ENCODE measurements around the gene EGFL6.
"Not testable (repeated sequence)": the region's sequence is repeated elsewhere in the genome, so short reads cannot be mapped to it uniquely, and the experiment has no call there.

The EGFL6 gene

DNA sequence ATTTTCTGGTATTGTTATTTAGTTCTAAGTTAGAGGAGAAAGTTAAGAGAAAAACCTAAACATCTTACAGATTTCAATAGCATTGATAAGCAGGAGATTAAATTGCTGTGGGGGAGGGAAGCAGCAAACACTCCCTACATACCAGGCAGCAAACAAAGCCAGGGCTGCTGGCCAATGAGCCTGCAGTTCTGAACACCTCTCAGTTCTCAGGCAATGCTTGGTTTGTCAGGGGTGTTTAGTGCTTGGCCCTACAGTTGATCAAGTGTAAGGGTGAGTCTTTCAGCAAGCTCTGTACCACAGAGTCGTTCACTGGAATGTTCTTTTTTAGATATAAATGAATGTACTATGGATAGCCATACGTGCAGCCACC, 38.6 kb downstream of the EGFL6 start:
- ATAC-seq (ENCODE audit: low read depth), result no peak
- DNase-seq (ENCODE audit: low spot score), result no peak
- H3K27me3 ChIP-seq (ENCODE audit: insufficient read depth, poor library complexity, severe bottlenecking), result no peaks in the 10 kb centered on the region

DNA sequence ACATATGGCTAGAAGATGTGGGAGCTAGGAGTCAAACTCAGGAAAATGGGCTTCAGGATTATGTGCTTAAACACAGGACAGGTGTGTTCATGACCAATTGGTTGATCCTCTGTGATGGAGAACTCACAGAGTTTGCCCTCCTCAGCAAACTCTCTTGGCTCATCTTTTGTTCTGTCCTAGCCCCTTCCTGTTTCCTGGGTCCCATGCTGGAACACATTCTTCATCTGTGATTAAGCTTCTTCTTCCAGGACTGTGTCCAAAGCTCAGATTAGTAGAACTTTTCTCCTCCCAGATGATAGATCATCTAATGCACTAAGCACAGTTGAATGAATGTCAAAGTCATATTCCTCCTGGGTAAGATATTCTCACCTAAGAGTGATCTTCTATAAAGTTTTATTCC, 44.8 kb downstream of the EGFL6 start:
- ATAC-seq (ENCODE audit: low read depth) (no peak), DNase-seq (ENCODE audit: low spot score) (no peak)
- no peaks in the 10 kb centered on the region for H3K4me1 ChIP-seq (ENCODE audit: insufficient read depth, poor library complexity, severe bottlenecking)
- TF ChIP-seq, protein P1, sequence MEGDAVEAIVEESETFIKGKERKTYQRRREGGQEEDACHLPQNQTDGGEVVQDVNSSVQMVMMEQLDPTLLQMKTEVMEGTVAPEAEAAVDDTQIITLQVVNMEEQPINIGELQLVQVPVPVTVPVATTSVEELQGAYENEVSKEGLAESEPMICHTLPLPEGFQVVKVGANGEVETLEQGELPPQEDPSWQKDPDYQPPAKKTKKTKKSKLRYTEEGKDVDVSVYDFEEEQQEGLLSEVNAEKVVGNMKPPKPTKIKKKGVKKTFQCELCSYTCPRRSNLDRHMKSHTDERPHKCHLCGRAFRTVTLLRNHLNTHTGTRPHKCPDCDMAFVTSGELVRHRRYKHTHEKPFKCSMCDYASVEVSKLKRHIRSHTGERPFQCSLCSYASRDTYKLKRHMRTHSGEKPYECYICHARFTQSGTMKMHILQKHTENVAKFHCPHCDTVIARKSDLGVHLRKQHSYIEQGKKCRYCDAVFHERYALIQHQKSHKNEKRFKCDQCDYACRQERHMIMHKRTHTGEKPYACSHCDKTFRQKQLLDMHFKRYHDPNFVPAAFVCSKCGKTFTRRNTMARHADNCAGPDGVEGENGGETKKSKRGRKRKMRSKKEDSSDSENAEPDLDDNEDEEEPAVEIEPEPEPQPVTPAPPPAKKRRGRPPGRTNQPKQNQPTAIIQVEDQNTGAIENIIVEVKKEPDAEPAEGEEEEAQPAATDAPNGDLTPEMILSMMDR (IDR thresholded peaks at IDR 0.05; ENCODE audit: poor library complexity, severe bottlenecking), result no peak
- H3K9me3 ChIP-seq (ENCODE audit: severe bottlenecking), result no peaks in the 10 kb centered on the region
- no peaks in the 10 kb centered on the region for H3K36me3 ChIP-seq (ENCODE audit: low read depth)
- no peak overlapping the region for H3K27ac ChIP-seq (ENCODE audit: poor library complexity, severe bottlenecking)
- H3K4me3 ChIP-seq (ENCODE audit: severe bottlenecking), result no peak overlapping the region
- H3K27me3 ChIP-seq (ENCODE audit: insufficient read depth, poor library complexity, severe bottlenecking), result no peaks in the 10 kb centered on the region

More for the DNA sequence above, 38.6 kb downstream of the EGFL6 start:
- Histone ChIP-seq H3K4me3 (ENCODE audit: severe bottlenecking) (no peak overlapping the region), H3K27ac (ENCODE audit: poor library complexity, severe bottlenecking) (no peak overlapping the region), H3K4me1 (ENCODE audit: insufficient read depth, poor library complexity, severe bottlenecking) (no peaks in the 10 kb centered on the region), H3K9me3 (ENCODE audit: severe bottlenecking) (no peaks in the 10 kb centered on the region), H3K36me3 (ENCODE audit: low read depth) (no peaks in the 10 kb centered on the region)
- TF ChIP-seq, protein P1 (IDR thresholded peaks at IDR 0.05; ENCODE audit: poor library complexity, severe bottlenecking), result no peak

DNA sequence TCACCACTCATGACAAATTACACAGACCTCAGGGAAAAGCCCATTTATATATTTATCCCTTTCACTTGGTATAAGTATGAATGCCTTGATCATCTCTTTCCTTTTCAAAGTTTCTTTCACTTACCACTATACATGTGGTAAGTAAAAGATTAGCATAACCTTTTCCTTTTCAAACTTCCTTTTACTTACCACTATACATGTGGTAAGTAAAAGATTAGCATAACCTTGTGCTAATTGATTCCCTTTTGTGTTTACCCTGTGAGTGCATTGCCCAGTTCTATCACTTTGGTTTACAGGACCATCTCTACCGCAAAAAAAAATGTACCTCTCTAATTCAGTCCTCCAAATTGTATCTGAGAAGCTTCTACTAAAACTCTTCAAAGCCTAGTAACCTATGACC, 50.8 kb downstream of the EGFL6 start:
- Histone ChIP-seq H3K27ac (ENCODE audit: poor library complexity, severe bottlenecking) (no peak overlapping the region), H3K4me1 (ENCODE audit: insufficient read depth, poor library complexity, severe bottlenecking) (no peaks in the 10 kb centered on the region)
- ATAC-seq (ENCODE audit: low read depth), result no peak

DNA sequence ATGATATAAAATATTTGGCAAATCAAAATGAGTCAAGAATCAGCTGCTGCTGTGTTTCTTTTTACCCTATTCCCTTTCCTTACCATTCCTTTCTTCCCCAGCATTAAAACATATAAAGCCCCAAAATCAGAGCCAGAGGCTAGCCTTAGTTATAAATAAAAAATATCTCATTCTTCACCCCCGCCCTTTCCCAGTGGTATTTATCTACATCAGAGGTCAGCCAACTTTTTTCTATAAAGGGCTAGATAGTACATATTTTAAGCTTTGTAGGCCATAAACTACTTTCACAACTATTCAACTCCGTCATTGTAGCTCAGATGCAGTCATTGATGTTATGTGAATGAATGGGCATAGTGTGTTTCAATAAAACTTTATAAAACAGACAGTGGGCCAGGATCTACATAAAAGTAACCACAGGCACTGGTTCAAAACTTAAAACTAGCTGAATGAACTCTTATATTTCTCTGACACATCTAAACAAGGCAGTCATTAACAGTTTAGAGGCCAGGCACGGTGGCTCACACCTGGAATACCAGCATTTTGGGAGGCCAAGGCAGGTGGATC, 53.1 kb downstream of the EGFL6 start:
- Histone ChIP-seq H3K27me3 (ENCODE audit: insufficient read depth, poor library complexity, severe bottlenecking) (no peaks in the 10 kb centered on the region), H3K4me3 (ENCODE audit: severe bottlenecking) (no peak overlapping the region)
- no peak for ATAC-seq (ENCODE audit: low read depth)

More for the DNA sequence above, 50.8 kb downstream of the EGFL6 start:
- Histone ChIP-seq H3K27me3 (ENCODE audit: insufficient read depth, poor library complexity, severe bottlenecking) (no peaks in the 10 kb centered on the region), H3K36me3 (ENCODE audit: low read depth) (no peaks in the 10 kb centered on the region), H3K9me3 (ENCODE audit: severe bottlenecking) (no peaks in the 10 kb centered on the region), H3K4me3 (ENCODE audit: severe bottlenecking) (no peak overlapping the region)
- no peak for DNase-seq (ENCODE audit: low spot score)
- TF ChIP-seq, protein P1 (IDR thresholded peaks at IDR 0.05; ENCODE audit: poor library complexity, severe bottlenecking), result no peak

DNA sequence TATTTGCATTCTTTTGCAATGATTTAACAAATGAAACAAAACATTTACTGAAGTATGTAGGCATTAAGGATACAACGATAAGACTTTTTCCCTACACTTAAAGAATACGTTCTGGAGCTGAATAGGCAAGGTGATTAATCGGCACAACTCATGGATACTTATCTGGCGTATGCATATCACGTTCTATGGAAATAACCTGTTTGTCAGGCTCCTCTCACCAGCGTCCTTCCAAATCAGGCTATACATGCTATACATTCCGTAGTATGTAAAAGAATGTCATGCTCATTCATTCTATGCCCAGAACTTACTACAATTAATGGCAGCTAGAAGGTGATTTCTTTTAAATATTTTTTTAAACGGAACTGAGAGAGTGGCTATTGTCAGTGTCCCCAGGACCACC, 57.9 kb downstream of the EGFL6 start:
- Histone ChIP-seq H3K4me1 (ENCODE audit: insufficient read depth, poor library complexity, severe bottlenecking) (no peaks in the 10 kb centered on the region), H3K9me3 (ENCODE audit: severe bottlenecking) (no peaks in the 10 kb centered on the region), H3K36me3 (ENCODE audit: low read depth) (no peaks in the 10 kb centered on the region), H3K27me3 (ENCODE audit: insufficient read depth, poor library complexity, severe bottlenecking) (no peaks in the 10 kb centered on the region), H3K27ac (ENCODE audit: poor library complexity, severe bottlenecking) (no peak overlapping the region), H3K4me3 (ENCODE audit: severe bottlenecking) (no peak overlapping the region)
- DNase-seq (ENCODE audit: low spot score) (no peak), ATAC-seq (ENCODE audit: low read depth) (no peak)
- TF ChIP-seq, protein P1 (IDR thresholded peaks at IDR 0.05; ENCODE audit: poor library complexity, severe bottlenecking), result no peak

More for the DNA sequence above, 53.1 kb downstream of the EGFL6 start:
- no peaks in the 10 kb centered on the region for H3K4me1 ChIP-seq (ENCODE audit: insufficient read depth, poor library complexity, severe bottlenecking)
- TF ChIP-seq, protein P1 (IDR thresholded peaks at IDR 0.05; ENCODE audit: poor library complexity, severe bottlenecking), result no peak
- H3K36me3 ChIP-seq (ENCODE audit: low read depth), result no peaks in the 10 kb centered on the region
- DNase-seq (ENCODE audit: low spot score), result no peak
- H3K27ac ChIP-seq (ENCODE audit: poor library complexity, severe bottlenecking), result no peak overlapping the region
- H3K9me3 ChIP-seq (ENCODE audit: severe bottlenecking), result no peaks in the 10 kb centered on the region

DNA sequence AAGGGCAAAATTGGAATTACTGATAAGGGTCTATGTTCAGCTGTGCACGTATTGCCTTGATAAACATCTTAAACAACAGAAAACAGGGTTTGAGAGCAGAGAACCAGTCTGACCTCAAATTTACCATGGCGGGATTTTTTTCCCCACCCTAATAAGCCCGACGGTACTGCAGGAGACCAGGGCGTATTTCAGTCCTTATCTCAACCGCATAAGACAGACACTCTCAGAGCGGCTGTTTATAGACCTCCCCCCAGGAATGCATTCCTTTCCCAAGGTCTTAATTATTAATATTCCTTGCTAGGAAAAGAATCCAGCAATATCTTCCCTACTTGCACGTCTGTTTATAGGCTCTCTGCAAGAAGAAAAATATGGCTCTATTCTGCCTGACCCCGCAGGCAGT, 67.8 kb downstream of the EGFL6 start:
- not testable (repeated sequence) for H3K9me3 ChIP-seq (ENCODE audit: severe bottlenecking); H3K27ac ChIP-seq (ENCODE audit: poor library complexity, severe bottlenecking); ATAC-seq (ENCODE audit: low read depth)

More for the DNA sequence above, 67.8 kb downstream of the EGFL6 start:
- not testable (repeated sequence) for H3K27me3 ChIP-seq (ENCODE audit: insufficient read depth, poor library complexity, severe bottlenecking); H3K4me3 ChIP-seq (ENCODE audit: severe bottlenecking); DNase-seq (ENCODE audit: low spot score); H3K4me1 ChIP-seq (ENCODE audit: insufficient read depth, poor library complexity, severe bottlenecking); H3K36me3 ChIP-seq (ENCODE audit: low read depth)
